ENCODE data around the gene ZFYVE9. TPM values are rescaled to one million over a fixed set of nuclear protein-coding genes. Genes with fewer than 3 reads are reported as not detected.

Gene ZFYVE9
- 23.9 and 94.4 TPM in 2 replicates for total RNA-seq (2011; cell fraction: chromatin; rRNA removed; ENCODE audit: low replicate concordance)
- 13.2 and 17.4 TPM in 2 replicates for total RNA-seq (2011; cell fraction: nucleolus; rRNA removed)
- 24.4 and 24.5 TPM in 2 replicates for total RNA-seq (2011; cell fraction: nucleoplasm; rRNA removed)
- total RNA-seq (2014; rRNA removed) = 8.9 and 9.4 TPM in 2 replicates
- 14.4 and 16.7 TPM in 2 replicates for total RNA-seq (2014; rRNA removed; fragmentation: Illumina TruSeq; extraction: Trizol)
- total RNA-seq (2015; rRNA removed; fragmentation: Illumina TruSeq; extraction: Trizol) = 11.9 and 13.2 TPM in 2 replicates
- total RNA-seq (2021) = 9.0 and 10.2 TPM in 2 replicates
- polyA plus RNA-seq (2011; rRNA removed) = 8.1 and 9.1 TPM in 2 replicates
- polyA plus RNA-seq (2011; cell fraction: cytosol; rRNA removed) = 2.1 and 4.4 TPM in 2 replicates
- 5.3 and 7.1 TPM in 2 replicates for polyA plus RNA-seq (2011; cell fraction: nucleus; rRNA removed)
- 5.6 and 5.7 TPM in 2 replicates for polyA plus RNA-seq (2012)
- polyA plus RNA-seq (2014; fragmentation: Illumina TruSeq; extraction: Trizol) = 8.1 and 8.4 TPM in 2 replicates
- polyA plus RNA-seq (2014; fragmentation: Nextera tagmentation; extraction: Ambion mirVana) = under 1 TPM; 0.52 to 0.84 TPM
- polyA plus RNA-seq (2014; rRNA removed) = 5.0 and 5.4 TPM in 2 replicates
- 31.4 and 41.7 TPM in 2 replicates for polyA minus RNA-seq (2011; rRNA and poly(A)+ RNA removed)
- 8.6 and 13.1 TPM in 2 replicates for polyA minus RNA-seq (2011; cell fraction: cytosol; rRNA and poly(A)+ RNA removed)
- polyA minus RNA-seq (2011; cell fraction: nucleus; rRNA and poly(A)+ RNA removed) = 15.1 and 38.3 TPM in 2 replicates
- Bru-seq, nascent RNA = percentile 68 among the genes with signal in this experiment
- BruChase-seq, experiment 1, labeled RNA remaining after a 2-hour chase = percentile 72 among the genes with signal in this experiment
- percentile 70 among the genes with signal in this experiment for BruChase-seq, experiment 2, labeled RNA remaining after a 6-hour chase
- long read RNA-seq, experiment 1, partial matches to known transcripts = 12 of 23 reads
- long read RNA-seq, experiment 1, other reads (novel, unspliced or antisense) = 11 of 23 reads
- long read RNA-seq, experiment 2, full-length matches to known transcripts = 2 of 12 reads
- long read RNA-seq, experiment 2, partial matches to known transcripts = 6 of 12 reads
- long read RNA-seq, experiment 2, other reads (novel, unspliced or antisense) = 4 of 12 reads
- long read RNA-seq, experiment 3, partial matches to known transcripts = 2 of 2 reads
- long read RNA-seq, experiment 3, other reads (novel, unspliced or antisense) = 0 of 2 reads

- peak within 1 kb of the TSS; percentile 97 for H3K4me2 ChIP-seq (ENCODE audit: insufficient read depth, low read length)
- no peaks in the 10 kb centered on the region for H3K9me1 ChIP-seq (ENCODE audit: control insufficient read depth, insufficient read depth, low read length)
- CTCF ChIA-PET (ENCODE audit: low intra/inter-chr PET ratio) = interaction anchor here (0.5 to 2.2 kb wide), 8 partner anchors 11 to 829 kb away, joined by 3 to 15 read pairs (median 4); no protein-coding TSS in a partner anchor
- no peaks in the 10 kb centered on the region for H3K36me3 ChIP-seq (ENCODE audit: control insufficient read depth, insufficient read depth, low read length)
- DNase-seq (ENCODE audit: extremely low read depth in 1 of 4, low spot score in 3 of 4) = peak; percentile 88 to 90 (median 88)
- ATAC-seq = peak; percentile 95
- no peak for FAIRE-seq
- H3K27ac ChIP-seq (ENCODE audit: extremely low read depth, low read depth, low read length) = peak within 1 kb of the TSS; percentile 80
- H3K4me3 ChIP-seq = peak within 1 kb of the TSS; percentile 88
- BruUV-seq (replicated peaks) = no TSS peak
- H3K9ac ChIP-seq (ENCODE audit: insufficient read depth in 1 of 2, low read depth in 2 of 2, low read length in 2 of 2) = peak within 1 kb of the TSS; percentile 88 to 98
- no peaks in the 10 kb centered on the region for H3K27me3 ChIP-seq (ENCODE audit: control insufficient read depth in 2 of 2, insufficient read depth in 2 of 2, low read length in 2 of 2)
- intact Hi-C loops (cut with micrococcal nuclease) (loop anchor here (1.0 to 5.0 kb wide), 4 partner anchors 86 to 225 kb away; partner anchors contain the start of gene CC2D1B), in situ Hi-C loops (cut with MboI) (loop anchor here (25.0 kb wide), 1 partner anchor 546 kb away; the partner anchor contains the start of gene COA7)
- 2% methylated on average over 50 of the region's 72 CpGs for WGBS (ENCODE audit: insufficient coverage, low coverage, missing lambda C conversion rate)
- no peaks in the 10 kb centered on the region for H4K20me1 ChIP-seq (replicated peaks; ENCODE audit: control insufficient read depth, insufficient read depth, low read length)
- peaks cover 36% of the 10 kb centered on the region for H3K79me2 ChIP-seq (ENCODE audit: control insufficient read depth, insufficient read depth, low read length)
- POLR2A ChIA-PET = interaction anchor here (0.7 to 2.6 kb wide), 7 partner anchors 9 to 206 kb away, joined by 3 to 15 read pairs (median 4); no protein-coding TSS in a partner anchor
- peak within 1 kb of the TSS; percentile 97 for H2AFZ ChIP-seq (ENCODE audit: low read depth, low read length)
- H3K4me1 ChIP-seq (replicated peaks in 1 of 2; ENCODE audit: control insufficient read depth in 2 of 2, insufficient read depth in 2 of 2, low read length in 2 of 2) = peaks cover 19% of the 10 kb centered on the region in 2 experiments
- no peaks in the 10 kb centered on the region for H3K9me3 ChIP-seq (replicated peaks; ENCODE audit: control insufficient read depth, insufficient read depth, low read depth, low read length)
- TF ChIP-seq POLR3G (IDR thresholded peaks at IDR 0.05; ENCODE audit: extremely low read depth, insufficient read length, insufficient replicate concordance) (no peak), EZH2 (IDR thresholded peaks at IDR 0.05; ENCODE audit: borderline replicate concordance, low read depth, low read length) (no peak), SIN3B (IDR thresholded peaks at IDR 0.05; ENCODE audit: low read depth) (peak; percentile 79), CEBPB (tag; IDR thresholded peaks at IDR 0.05) (no peak), NCOA1 (IDR thresholded peaks at IDR 0.05; ENCODE audit: low read depth) (no peak), TFE3 (CRISPR knock-in tag; IDR thresholded peaks at IDR 0.05) (no peak), CBFA2T3 (IDR thresholded peaks at IDR 0.05) (no peak), HMGXB4 (CRISPR knock-in tag; IDR thresholded peaks at IDR 0.05) (peak; percentile 100), NFE2L1 (tag; IDR thresholded peaks at IDR 0.05; ENCODE audit: borderline replicate concordance, low read depth) (no peak), ARID1B (IDR thresholded peaks at IDR 0.05) (no peak), GABPB1 (CRISPR knock-in tag; IDR thresholded peaks at IDR 0.05) (no peak), E2F5 (CRISPR knock-in tag; IDR thresholded peaks at IDR 0.05) (no peak), ZNF232 (CRISPR knock-in tag; IDR thresholded peaks at IDR 0.05) (no peak)
Observed at GRCh38 chr1:52141513-52142219, at the start of gene ZFYVE9. TSS of gene ZFYVE9 (plus strand) at chr1:52142089. CDS start at chr1:52233207, 91,118 bp downstream.

Data from K562 (cell line).